PC-9 (cell line): ENCODE measurements around the gene SLX4IP. TPM values are rescaled to one million over a fixed set of nuclear protein-coding genes. Genes with fewer than 3 reads are reported as not detected.

Experiments
- BruUV-seq: library from RNA; stranded (reverse); fragments of 400-500 nt; replicated peaks from 2 replicates; lab custom pipeline; 2021; lab: Mats Ljungman, UMichigan
- CTCF ChIA-PET: fragments of 300-600 bp; sonication (Branson Sonifier 250); formaldehyde crosslinking; loops from one replicate; lab custom pipeline; 2022; ENCODE audit warnings: antibody characterized with exemption; lab: Charles Lee
- POLR2A ChIA-PET: fragments of 300-600 bp; sonication (Branson Sonifier 250); formaldehyde crosslinking; loops from one replicate; lab custom pipeline; 2022; ENCODE audit warnings: antibody characterized with exemption; ENCODE audit not compliant: unreplicated experiment; lab: Charles Lee
- DNase-seq, 2 experiments: peaks; one replicate each; pipeline versions ENCODE4 v3.0.0 to v3.0.0-alpha.2; 2015 to 2022; ENCODE audit warnings: mixed read lengths in 1 of 2
- H2AFZ ChIP-seq: fragments of 200-600 bp; sonication (generic); 2 replicates; pipeline ENCODE4 v1.8.1; 2017; ENCODE audit warnings: antibody characterized with exemption
- H3F3A ChIP-seq: fragments of 200-600 bp; sonication (generic); 2 replicates; pipeline ENCODE4 v1.8.1; 2017; ENCODE audit warnings: antibody characterized with exemption, mild to moderate bottlenecking, low read depth; ENCODE audit not compliant: insufficient read depth
- H3K27ac ChIP-seq: fragments of 200-600 bp; sonication (generic); 2 replicates; pipeline ENCODE4 v1.6.1; 2016; ENCODE audit warnings: mixed run types
- H3K27me3 ChIP-seq: fragments of 200-600 bp; sonication (generic); 2 replicates; pipeline ENCODE4 v1.6.1; 2016; ENCODE audit warnings: low read depth, mixed run types; ENCODE audit not compliant: insufficient read depth
- H3K36me3 ChIP-seq: fragments of 200-600 bp; sonication (generic); 2 replicates; pipeline ENCODE4 v1.6.1; 2016; ENCODE audit warnings: low read depth, mixed run types
- H3K4me1 ChIP-seq: fragments of 200-600 bp; sonication (generic); replicated peaks from 2 replicates; pipeline ENCODE4 v1.6.1; 2016; ENCODE audit warnings: mixed run types; ENCODE audit not compliant: insufficient read depth
- H3K4me2 ChIP-seq: fragments of 200-600 bp; sonication (generic); 2 replicates; pipeline ENCODE4 v1.6.1; 2017; ENCODE audit warnings: mixed run types
- H3K4me3 ChIP-seq: fragments of 200-600 bp; sonication (generic); 2 replicates; pipeline ENCODE4 v1.6.1; 2016; ENCODE audit warnings: mixed run types
- H3K79me2 ChIP-seq: fragments of 200-600 bp; sonication (generic); 2 replicates; pipeline ENCODE4 v1.6.1; 2017; ENCODE audit warnings: low read depth, mixed run types
- H3K9me2 ChIP-seq: fragments of 200-600 bp; sonication (generic); 2 replicates; pipeline ENCODE4 v1.8.1; 2017; ENCODE audit warnings: mild to moderate bottlenecking; ENCODE audit not compliant: insufficient read depth
- H3K9me3 ChIP-seq: fragments of 200-600 bp; sonication (generic); 2 replicates; pipeline ENCODE4 v1.8.1; 2016; ENCODE audit warnings: low read depth; ENCODE audit not compliant: insufficient read depth
- H4K20me1 ChIP-seq: fragments of 200-600 bp; sonication (generic); 2 replicates; pipeline ENCODE4 v1.8.1; 2017; ENCODE audit not compliant: insufficient read depth
- EZH2 ChIP-seq: fragments of 200-600 bp; sonication (generic); IDR thresholded peaks from 2 replicates; pipeline ENCODE4 v1.8.0; 2017; ENCODE audit warnings: antibody characterized with exemption, low read depth
- intact Hi-C: fragments of 100-400 bp; cut with micrococcal nuclease; formaldehyde crosslinking; loops from one replicate; pipeline ENCODE4 v1.10.0; 2022; ENCODE audit not compliant: unreplicated experiment
- total RNA-seq: library from RNA; stranded (reverse); gene quantifications from 2 replicates; pipeline ENCODE4 v1.2.3, GENCODE V29; 2021
- TF ChIP-seq, protein P1 (sequence below): fragments of 200-600 bp; sonication (generic); conservative IDR thresholded peaks from 2 replicates; pipeline ENCODE4 v1.6.1; 2017; ENCODE audit warnings: mixed run types, antibody characterized with exemption, mild to moderate bottlenecking, moderate library complexity

Gene SLX4IP
- total RNA-seq, 1 experiment from 2014 or later: 13.4 TPM

DNA sequence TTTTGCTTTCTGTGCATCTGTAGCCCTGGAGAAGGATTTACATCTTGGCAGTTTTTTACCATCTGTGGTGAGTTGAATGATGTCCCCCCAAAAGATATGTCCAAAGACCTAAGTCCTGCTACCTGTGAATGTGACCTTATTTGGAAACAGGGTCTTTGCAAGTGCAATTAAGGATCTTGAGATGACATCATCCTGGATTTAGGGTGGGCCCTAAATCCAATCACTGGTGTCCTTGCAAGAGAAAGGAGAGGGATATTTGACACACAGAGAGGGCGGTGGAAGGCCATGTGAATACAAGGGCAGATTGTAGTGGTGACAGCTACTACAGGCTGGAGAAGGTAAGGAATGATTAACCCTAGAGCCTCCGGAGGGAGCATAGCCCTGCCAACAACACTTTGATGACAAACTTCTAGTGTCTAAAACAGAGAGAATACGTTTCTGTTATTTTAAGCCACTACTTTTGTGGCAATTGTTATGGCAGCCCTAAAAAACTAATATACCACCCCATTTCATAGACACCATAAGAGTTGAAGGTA is 36.2 kb upstream of the SLX4IP start:
- Histone ChIP-seq H3K4me3 (no peak overlapping the region), H2AFZ (no peak overlapping the region), H3K9me2 (no peaks in the 10 kb centered on the region), H3K27ac (no peak overlapping the region), H3K27me3 (no peaks in the 10 kb centered on the region), H3K9me3 (no peaks in the 10 kb centered on the region), H3F3A (no peaks in the 10 kb centered on the region), H3K4me1 (no peaks in the 10 kb centered on the region), H4K20me1 (no peaks in the 10 kb centered on the region), H3K4me2 (no peak overlapping the region), H3K79me2 (no peaks in the 10 kb centered on the region), H3K36me3 (no peaks in the 10 kb centered on the region)
- intact Hi-C loops: no loop called here
- BruUV-seq: no TSS peak
- ChIA-PET CTCF (no interaction called here), POLR2A (no interaction called here)
- DNase-seq: no peak
- TF ChIP-seq EZH2: no peak
- TF ChIP-seq, protein P1, sequence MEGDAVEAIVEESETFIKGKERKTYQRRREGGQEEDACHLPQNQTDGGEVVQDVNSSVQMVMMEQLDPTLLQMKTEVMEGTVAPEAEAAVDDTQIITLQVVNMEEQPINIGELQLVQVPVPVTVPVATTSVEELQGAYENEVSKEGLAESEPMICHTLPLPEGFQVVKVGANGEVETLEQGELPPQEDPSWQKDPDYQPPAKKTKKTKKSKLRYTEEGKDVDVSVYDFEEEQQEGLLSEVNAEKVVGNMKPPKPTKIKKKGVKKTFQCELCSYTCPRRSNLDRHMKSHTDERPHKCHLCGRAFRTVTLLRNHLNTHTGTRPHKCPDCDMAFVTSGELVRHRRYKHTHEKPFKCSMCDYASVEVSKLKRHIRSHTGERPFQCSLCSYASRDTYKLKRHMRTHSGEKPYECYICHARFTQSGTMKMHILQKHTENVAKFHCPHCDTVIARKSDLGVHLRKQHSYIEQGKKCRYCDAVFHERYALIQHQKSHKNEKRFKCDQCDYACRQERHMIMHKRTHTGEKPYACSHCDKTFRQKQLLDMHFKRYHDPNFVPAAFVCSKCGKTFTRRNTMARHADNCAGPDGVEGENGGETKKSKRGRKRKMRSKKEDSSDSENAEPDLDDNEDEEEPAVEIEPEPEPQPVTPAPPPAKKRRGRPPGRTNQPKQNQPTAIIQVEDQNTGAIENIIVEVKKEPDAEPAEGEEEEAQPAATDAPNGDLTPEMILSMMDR: no peak

GRCh38 chr20:10402938-10403608 is 32.0 kb upstream of the SLX4IP start:
- DNase-seq: no peak
- H3K4me1 ChIP-seq: no peaks in the 10 kb centered on the region
- peaks cover 5% of the 10 kb centered on the region; the same call in 1 of the 2 replicates for H3K36me3 ChIP-seq
- H3F3A ChIP-seq: no peaks in the 10 kb centered on the region; the same call in 1 of the 2 replicates
- no peaks in the 10 kb centered on the region for H3K9me3 ChIP-seq
- ChIA-PET CTCF (no interaction called here), POLR2A (interaction anchor here (0.6 kb wide), 2 partner anchors 473 to 648 kb away, joined by 3 to 4 read pairs; no protein-coding TSS in a partner anchor)
- no peak overlapping the region for H3K4me2 ChIP-seq
- H3K27ac ChIP-seq: no peak overlapping the region
- no peaks in the 10 kb centered on the region for H3K9me2 ChIP-seq
- H3K79me2 ChIP-seq: no peaks in the 10 kb centered on the region
- intact Hi-C loops: no loop called here
- H2AFZ ChIP-seq: no peak overlapping the region
- no peaks in the 10 kb centered on the region for H3K27me3 ChIP-seq
- no peaks in the 10 kb centered on the region for H4K20me1 ChIP-seq
- TF ChIP-seq EZH2: no peak
- TF ChIP-seq, protein P1: no peak
- BruUV-seq: no TSS peak
- no peak overlapping the region for H3K4me3 ChIP-seq

DNA sequence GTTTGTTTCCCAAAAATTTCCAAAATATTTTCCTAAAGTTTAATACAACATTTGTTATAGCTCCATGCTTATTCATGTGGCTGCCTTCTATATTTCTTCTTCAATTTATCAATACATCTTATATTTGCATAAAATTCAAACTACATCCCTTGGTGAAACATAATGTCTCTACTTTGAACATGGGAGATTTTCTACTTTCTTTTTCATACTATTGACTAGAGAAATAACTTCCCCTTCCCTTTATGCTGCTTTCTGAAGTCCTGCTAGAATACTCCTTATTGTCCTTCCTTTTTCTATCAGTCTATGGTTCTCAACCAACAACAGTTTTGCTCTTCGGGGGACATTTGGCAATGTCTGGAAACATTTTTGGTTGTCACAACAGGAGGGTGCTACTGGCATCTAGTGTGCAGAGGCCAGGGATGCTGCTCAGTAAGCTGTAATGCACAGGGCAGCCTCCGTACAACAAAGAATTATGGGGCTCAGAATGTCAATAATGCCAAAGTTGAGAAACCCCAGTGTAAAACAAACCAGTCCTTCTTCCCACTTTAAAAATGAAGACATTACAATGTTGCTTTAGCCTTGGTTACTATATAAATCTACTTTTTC is 31.0 kb upstream of the SLX4IP start:
- no peak overlapping the region for H3K27ac ChIP-seq

More for the DNA sequence above, 31.0 kb upstream of the SLX4IP start:
- H3K79me2 ChIP-seq: no peaks in the 10 kb centered on the region
- H2AFZ ChIP-seq: no peak overlapping the region
- H3K27me3 ChIP-seq: no peaks in the 10 kb centered on the region
- no TSS peak for BruUV-seq
- peaks cover 5% of the 10 kb centered on the region; the same call in 1 of the 2 replicates for H3K36me3 ChIP-seq
- H3K4me2 ChIP-seq: no peak overlapping the region
- intact Hi-C loops: no loop called here
- POLR2A ChIA-PET: no interaction called here
- H3K9me2 ChIP-seq: no peaks in the 10 kb centered on the region
- no peak overlapping the region for H3K4me3 ChIP-seq
- H3K9me3 ChIP-seq: no peaks in the 10 kb centered on the region
- CTCF ChIA-PET: no interaction called here
- TF ChIP-seq EZH2: no peak
- TF ChIP-seq, protein P1: no peak
- no peak for DNase-seq
- H3K4me1 ChIP-seq: no peaks in the 10 kb centered on the region
- H3F3A ChIP-seq: no peaks in the 10 kb centered on the region; the same call in 1 of the 2 replicates
- no peaks in the 10 kb centered on the region for H4K20me1 ChIP-seq
